Keratinocyte (primary cell): ENCODE measurements around the gene LILRB2. TPM values are rescaled to one million over a fixed set of nuclear protein-coding genes. Genes with fewer than 3 reads are reported as not detected.
A peak's percentile ranks its signal among the peaks of the same experiment; 100 is the strongest.

Source experiments
- DNase-seq: peaks from one replicate; pipeline ENCODE4 v3.0.0-alpha.2; 2011; ENCODE audit warnings: low read depth, missing footprints, low spot score
- FAIRE-seq: peaks from 2 replicates; lab custom pipeline; 2011; peaks lifted over from hg19 to GRCh38; lab: Jason Lieb, UNC
- H2AFZ ChIP-seq: 2 replicates; pipeline ENCODE4 v1.6.0; 2012; ENCODE audit warnings: low read length, control low read depth, inconsistent platforms; ENCODE audit not compliant: control insufficient read depth
- H3K27ac ChIP-seq: 2 replicates; pipeline ENCODE4 v1.5.1; 2011; ENCODE audit warnings: low read length; ENCODE audit not compliant: control insufficient read depth, insufficient read depth
- H3K27me3 ChIP-seq: 3 replicates; pipeline ENCODE4 v1.6.0; 2011; ENCODE audit warnings: low read length; ENCODE audit not compliant: control insufficient read depth, insufficient read depth; ENCODE audit errors: extremely low read depth
- H3K36me3 ChIP-seq, 2 experiments: 2 replicates in 1 of 2; 3 replicates in 1 of 2; pipeline ENCODE4 v1.5.1; 2011; ENCODE audit warnings: low read length in 2 of 2, mild to moderate bottlenecking in 1 of 2; ENCODE audit not compliant: control insufficient read depth in 2 of 2, insufficient read depth in 2 of 2; ENCODE audit errors: extremely low read depth in 1 of 2
- H3K4me1 ChIP-seq: 3 replicates; pipeline ENCODE4 v1.5.1; 2011; ENCODE audit warnings: low read length; ENCODE audit not compliant: control insufficient read depth, insufficient read depth; ENCODE audit errors: extremely low read depth
- H3K4me2 ChIP-seq: 3 replicates; pipeline ENCODE4 v1.6.0; 2011; ENCODE audit warnings: low read depth, low read length; ENCODE audit not compliant: control insufficient read depth, insufficient read depth; ENCODE audit errors: extremely low read depth
- H3K4me3 ChIP-seq, 3 experiments: fragments of 200-600 bp in 1 of 3; sonication (generic) in 1 of 3; 2 replicates in 2 of 3; 3 replicates in 1 of 3; pipeline ENCODE4 v1.5.1; 2011 to 2016; ENCODE audit warnings: low read length in 3 of 3, mild to moderate bottlenecking in 3 of 3, control low read depth in 2 of 3, inconsistent platforms in 1 of 3, low read depth in 1 of 3, mixed read lengths in 1 of 3, mixed run types in 1 of 3, moderate library complexity in 1 of 3; ENCODE audit not compliant: control insufficient read depth in 2 of 3, insufficient read depth in 2 of 3; ENCODE audit errors: extremely low read depth in 1 of 3
- H3K79me2 ChIP-seq: 2 replicates; pipeline ENCODE4 v1.6.0; 2012; ENCODE audit warnings: low read length; ENCODE audit not compliant: control insufficient read depth, insufficient read depth
- H3K9ac ChIP-seq: 3 replicates; pipeline ENCODE4 v1.6.0; 2011; ENCODE audit warnings: low read length; ENCODE audit not compliant: control insufficient read depth, insufficient read depth; ENCODE audit errors: extremely low read depth
- H3K9me1 ChIP-seq: 3 replicates; pipeline ENCODE4 v1.6.0; 2011; ENCODE audit warnings: low read length; ENCODE audit not compliant: control insufficient read depth, insufficient read depth; ENCODE audit errors: extremely low read depth
- H3K9me3 ChIP-seq: 2 replicates; pipeline ENCODE4 v1.5.1; 2012; ENCODE audit warnings: low read depth, low read length; ENCODE audit not compliant: control insufficient read depth
- H4K20me1 ChIP-seq: 3 replicates; pipeline ENCODE4 v1.6.0; 2011; ENCODE audit warnings: low read length; ENCODE audit not compliant: control insufficient read depth, insufficient read depth; ENCODE audit errors: extremely low read depth
- CTCF ChIP-seq, 3 experiments: IDR thresholded peaks in 1 of 3; conservative IDR thresholded peaks in 1 of 3; optimal IDR thresholded peaks in 1 of 3; 2 replicates in 2 of 3; 3 replicates in 1 of 3; pipeline versions ENCODE3 to v1.5.1; 2011; ENCODE audit warnings: low read length in 3 of 3, mild to moderate bottlenecking in 3 of 3, moderate library complexity in 2 of 3, control low read depth in 1 of 3, inconsistent platforms in 1 of 3; ENCODE audit not compliant: insufficient read depth in 2 of 3; ENCODE audit errors: extremely low read depth in 1 of 3
- EZH2 ChIP-seq: IDR thresholded peaks from one replicate; pipeline ENCODE4 v1.6.1; 2012; ENCODE audit warnings: inconsistent platforms, mild to moderate bottlenecking, low read length, moderate library complexity
- dilution Hi-C: fragments of 300-500 bp; cut with MboI; formaldehyde crosslinking; loops from one replicate; pipeline ENCODE4 v1.7.0; 2020; ENCODE audit warnings: low sequenced_read_pairs; ENCODE audit not compliant: extremely low pct_ligation_motif_present
- polyA plus RNA-seq, 5 experiments: library from polyadenylated mRNA; depleted of rRNA in 3 of 5; stranded (reverse) in 3 of 5; stranded (forward) in 1 of 5; unstranded in 1 of 5; fragments of >200 nt; gene quantifications; 1 replicate in 1 of 5; 2 replicates in 3 of 5; 3 replicates in 1 of 5; pipeline versions ENCODE4 v1.2.1 to v1.2.3, GENCODE V29; 2011 to 2012; ENCODE audit warnings: missing spikeins in 2 of 5, low read depth in 1 of 5, low replicate concordance in 1 of 5

Gene LILRB2
- polyA plus RNA-seq, 1 donor (not counting 4 experiments of a cell fraction or from before 2014, with no cell fraction given), result not detected

GRCh38 chr19:54298357-54299125, 17.6 kb upstream of the LILRB2 start:
- DNase-seq (no peak), FAIRE-seq (no peak)
- no peak overlapping the region for H3K27ac ChIP-seq
- no peak overlapping the region for H3K9ac ChIP-seq
- H4K20me1 ChIP-seq, result no peaks in the 10 kb centered on the region
- H3K36me3 ChIP-seq, result no peaks in the 10 kb centered on the region
- H3K4me1 ChIP-seq, result no peaks in the 10 kb centered on the region
- H2AFZ ChIP-seq, result no peak overlapping the region
- no peaks in the 10 kb centered on the region for H3K9me1 ChIP-seq
- H3K79me2 ChIP-seq, result no peaks in the 10 kb centered on the region
- no peak overlapping the region for H3K4me2 ChIP-seq
- dilution Hi-C loops, result no loop called here
- H3K4me3 ChIP-seq, result no peak overlapping the region
- H3K9me3 ChIP-seq, result no peaks in the 10 kb centered on the region
- TF ChIP-seq CTCF (optimal IDR thresholded peaks at IDR 0.05 in 1 of 3, IDR thresholded peaks at IDR 0.05 in 1 of 3, conservative IDR thresholded peaks at IDR 0.05 in 1 of 3; ENCODE audit: extremely low read depth in 1 of 3, insufficient read depth in 2 of 3, low read length in 3 of 3) (no peak), EZH2 (no peak)
- H3K27me3 ChIP-seq, result no peaks in the 10 kb centered on the region

- Histone ChIP-seq H4K20me1 (no peaks in the 10 kb centered on the region), H3K4me1 (no peaks in the 10 kb centered on the region), H3K9me3 (no peaks in the 10 kb centered on the region), H3K27me3 (no peaks in the 10 kb centered on the region), H3K9me1 (no peaks in the 10 kb centered on the region), H3K27ac (no peak overlapping the region), H3K79me2 (no peaks in the 10 kb centered on the region), H2AFZ (no peak overlapping the region), H3K4me2 (no peak overlapping the region), H3K4me3 (no peak overlapping the region), H3K36me3 (no peaks in the 10 kb centered on the region), H3K9ac (no peak overlapping the region)
- no peak for FAIRE-seq
- dilution Hi-C loops, result no loop called here
- no peak for DNase-seq
- peak in 1 of 3 experiments; percentile 15 for TF ChIP-seq CTCF (optimal IDR thresholded peaks at IDR 0.05 in 1 of 3, IDR thresholded peaks at IDR 0.05 in 1 of 3, conservative IDR thresholded peaks at IDR 0.05 in 1 of 3; ENCODE audit: extremely low read depth in 1 of 3, insufficient read depth in 2 of 3, low read length in 3 of 3)
- TF ChIP-seq EZH2, result no peak
Observed at GRCh38 chr19:54297759-54298305, 16.9 kb upstream of the LILRB2 start.
